ENCODE results near the gene ADAD1. TPM values are rescaled to one million over a fixed set of nuclear protein-coding genes. Genes with fewer than 3 reads are reported as not detected.

ADAD1 gene
- total RNA-seq, 2 donors from 2014 or later: not detected

DNA sequence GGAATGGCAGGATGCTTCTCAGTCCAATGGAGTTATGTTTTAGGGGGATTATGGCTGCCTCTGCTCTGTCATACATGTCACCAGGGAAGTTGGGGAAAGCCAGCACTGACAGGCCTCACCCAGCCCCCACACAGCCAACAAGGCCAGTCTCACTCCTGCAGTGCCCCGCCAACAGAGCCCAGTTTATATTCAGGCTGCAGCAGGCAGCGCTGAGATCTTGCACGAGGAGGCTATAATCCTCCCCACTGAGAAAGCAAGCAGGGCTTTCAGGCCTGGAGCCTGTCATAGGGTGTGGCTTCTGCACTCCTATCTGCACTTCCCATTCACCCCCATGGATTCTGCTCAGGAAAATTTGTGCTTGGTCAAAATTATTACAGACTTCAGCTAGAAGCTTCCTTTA is 25.1 kb downstream of the ADAD1 start:
- Histone ChIP-seq H3K4me3 (no peak overlapping the region), H3K4me1 (ENCODE audit: control insufficient read depth in 1 of 2, low read depth in 2 of 2) (no peaks in the 10 kb centered on the region), H3K36me3 (no peaks in the 10 kb centered on the region), H3K27ac (no peak overlapping the region), H3K9me3 (no peaks in the 10 kb centered on the region), H3K27me3 (replicated peaks; ENCODE audit: insufficient read depth) (no peaks in the 10 kb centered on the region)
- ATAC-seq (ENCODE audit: insufficient number of reproducible peaks, low FRiP score, low read depth) (no peak), DNase-seq (ENCODE audit: low spot score) (no peak)
- TF ChIP-seq, protein P1, sequence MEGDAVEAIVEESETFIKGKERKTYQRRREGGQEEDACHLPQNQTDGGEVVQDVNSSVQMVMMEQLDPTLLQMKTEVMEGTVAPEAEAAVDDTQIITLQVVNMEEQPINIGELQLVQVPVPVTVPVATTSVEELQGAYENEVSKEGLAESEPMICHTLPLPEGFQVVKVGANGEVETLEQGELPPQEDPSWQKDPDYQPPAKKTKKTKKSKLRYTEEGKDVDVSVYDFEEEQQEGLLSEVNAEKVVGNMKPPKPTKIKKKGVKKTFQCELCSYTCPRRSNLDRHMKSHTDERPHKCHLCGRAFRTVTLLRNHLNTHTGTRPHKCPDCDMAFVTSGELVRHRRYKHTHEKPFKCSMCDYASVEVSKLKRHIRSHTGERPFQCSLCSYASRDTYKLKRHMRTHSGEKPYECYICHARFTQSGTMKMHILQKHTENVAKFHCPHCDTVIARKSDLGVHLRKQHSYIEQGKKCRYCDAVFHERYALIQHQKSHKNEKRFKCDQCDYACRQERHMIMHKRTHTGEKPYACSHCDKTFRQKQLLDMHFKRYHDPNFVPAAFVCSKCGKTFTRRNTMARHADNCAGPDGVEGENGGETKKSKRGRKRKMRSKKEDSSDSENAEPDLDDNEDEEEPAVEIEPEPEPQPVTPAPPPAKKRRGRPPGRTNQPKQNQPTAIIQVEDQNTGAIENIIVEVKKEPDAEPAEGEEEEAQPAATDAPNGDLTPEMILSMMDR (IDR thresholded peaks at IDR 0.05): no peak

DNA sequence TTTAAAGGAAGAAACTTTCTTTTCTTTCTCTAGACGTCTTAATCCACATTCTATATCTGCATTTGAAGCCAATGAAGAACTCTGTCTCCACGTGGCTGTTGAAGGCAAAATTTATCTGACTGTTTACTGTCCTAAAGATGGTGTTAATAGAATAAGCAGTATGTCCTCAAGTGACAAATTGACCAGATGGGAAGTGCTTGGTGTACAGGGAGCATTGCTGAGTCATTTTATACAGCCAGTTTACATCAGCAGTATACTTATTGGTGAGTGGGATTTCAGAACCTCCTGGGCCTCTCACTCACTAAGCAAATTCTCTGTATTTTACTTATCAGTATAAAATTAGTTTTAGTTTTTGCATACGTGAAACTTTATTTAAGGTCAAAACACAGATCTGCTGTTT is 33.7 kb downstream of the ADAD1 start:
- no peak for ATAC-seq (ENCODE audit: insufficient number of reproducible peaks, low FRiP score, low read depth)
- no peak overlapping the region for H3K4me3 ChIP-seq

DNA sequence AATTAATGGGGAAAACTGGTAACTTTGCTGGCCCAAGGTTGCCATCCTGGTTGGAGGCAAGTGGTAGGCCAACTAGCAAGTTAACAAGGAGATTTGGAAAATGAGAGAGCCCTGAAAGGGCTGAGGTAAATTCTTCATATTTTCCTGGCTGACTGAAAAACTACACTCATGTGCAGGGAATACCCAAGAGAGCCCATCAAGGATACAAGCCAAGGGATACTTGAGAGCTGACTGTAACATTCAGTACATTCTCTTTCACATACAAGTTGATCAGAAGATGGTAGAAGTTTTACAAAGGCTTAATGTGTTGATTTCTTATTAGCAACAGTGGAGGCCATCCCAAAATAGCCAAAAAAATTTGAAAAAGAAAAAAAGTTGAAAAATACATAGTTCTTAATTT is 44.4 kb downstream of the ADAD1 start:
- H3K27ac ChIP-seq: no peak overlapping the region
- DNase-seq (ENCODE audit: low spot score) (no peak), ATAC-seq (ENCODE audit: insufficient number of reproducible peaks, low FRiP score, low read depth) (no peak)
- no peaks in the 10 kb centered on the region for H3K9me3 ChIP-seq
- TF ChIP-seq, protein P1 (IDR thresholded peaks at IDR 0.05): no peak
- H3K4me1 ChIP-seq (ENCODE audit: control insufficient read depth in 1 of 2, low read depth in 2 of 2): no peaks in the 10 kb centered on the region
- no peaks in the 10 kb centered on the region for H3K27me3 ChIP-seq (replicated peaks; ENCODE audit: insufficient read depth)
- H3K4me3 ChIP-seq: no peak overlapping the region
- no peaks in the 10 kb centered on the region for H3K36me3 ChIP-seq

More for the DNA sequence above, 33.7 kb downstream of the ADAD1 start:
- Histone ChIP-seq H3K27me3 (replicated peaks; ENCODE audit: insufficient read depth) (no peaks in the 10 kb centered on the region), H3K4me1 (ENCODE audit: control insufficient read depth in 1 of 2, low read depth in 2 of 2) (no peaks in the 10 kb centered on the region), H3K36me3 (no peaks in the 10 kb centered on the region), H3K9me3 (no peaks in the 10 kb centered on the region), H3K27ac (no peak overlapping the region)
- TF ChIP-seq, protein P1 (IDR thresholded peaks at IDR 0.05): no peak
- DNase-seq (ENCODE audit: low spot score): no peak

DNA sequence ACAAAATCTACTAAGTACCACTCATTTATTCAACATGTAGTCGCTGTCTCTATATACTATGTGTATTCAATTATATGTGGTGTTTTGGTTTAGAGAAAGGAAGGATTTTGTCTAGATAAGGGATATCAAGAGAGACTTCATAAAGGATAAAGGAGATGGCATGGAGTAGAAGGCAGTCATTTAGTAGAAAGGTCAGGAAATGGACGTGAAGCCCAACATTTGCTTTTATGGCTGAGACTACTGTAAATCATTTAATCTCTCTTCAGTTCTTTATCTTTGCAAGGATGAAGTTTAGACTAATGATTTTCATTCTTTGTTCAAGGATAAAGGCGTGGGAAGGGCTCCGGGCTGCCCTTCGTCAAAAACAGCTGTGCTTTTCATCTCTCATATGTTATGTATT is 52.5 kb downstream of the ADAD1 start:
- H3K4me1 ChIP-seq (ENCODE audit: control insufficient read depth in 1 of 2, low read depth in 2 of 2): no peaks in the 10 kb centered on the region
- H3K36me3 ChIP-seq: no peaks in the 10 kb centered on the region
- H3K4me3 ChIP-seq: no peak overlapping the region
- H3K9me3 ChIP-seq: no peaks in the 10 kb centered on the region
- TF ChIP-seq, protein P1 (IDR thresholded peaks at IDR 0.05): no peak
- no peak for ATAC-seq (ENCODE audit: insufficient number of reproducible peaks, low FRiP score, low read depth)
- no peak for DNase-seq (ENCODE audit: low spot score)
- no peak overlapping the region for H3K27ac ChIP-seq
- no peaks in the 10 kb centered on the region for H3K27me3 ChIP-seq (replicated peaks; ENCODE audit: insufficient read depth)

DNA sequence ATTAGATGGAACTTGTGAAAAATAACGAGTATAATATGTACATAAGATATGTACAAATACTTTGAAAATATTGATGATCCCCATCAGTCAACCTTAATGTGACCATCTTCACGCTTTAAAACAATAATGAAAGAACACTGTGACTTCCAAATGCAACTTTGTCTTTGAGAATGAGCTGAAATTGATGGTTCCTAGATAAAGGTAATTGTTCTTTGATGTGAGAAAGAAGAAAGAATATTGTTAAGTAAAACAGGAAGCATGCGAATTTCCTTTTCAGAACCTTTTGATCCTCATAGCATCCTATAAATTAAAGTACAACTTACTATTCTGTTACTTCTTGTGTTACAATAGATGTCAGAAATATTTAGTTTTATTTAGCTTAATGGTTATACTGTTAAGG is 55.5 kb downstream of the ADAD1 start:
- ATAC-seq (ENCODE audit: insufficient number of reproducible peaks, low FRiP score, low read depth): no peak
- Histone ChIP-seq H3K4me1 (ENCODE audit: control insufficient read depth in 1 of 2, low read depth in 2 of 2) (no peaks in the 10 kb centered on the region), H3K9me3 (no peaks in the 10 kb centered on the region), H3K4me3 (no peak overlapping the region), H3K27ac (no peak overlapping the region), H3K36me3 (no peaks in the 10 kb centered on the region), H3K27me3 (replicated peaks; ENCODE audit: insufficient read depth) (no peaks in the 10 kb centered on the region)
- TF ChIP-seq, protein P1 (IDR thresholded peaks at IDR 0.05): no peak
- DNase-seq (ENCODE audit: low spot score): no peak

All from thoracic aorta (tissue), 2 donors.